Inflammatory macrophage (primary cell): ENCODE results near the gene RPS6KB2.

Experiments used
- DNase-seq, 2 donors: peaks; one replicate each; pipeline ENCODE4 v3.0.0-alpha.2; 2020 to 2022

Gene RPS6KB2

GRCh38 chr11:67429722-67430121, 1.4 kb downstream of the RPS6KB2 start:
- DNase-seq, result no peak

- DNase-seq, result no peak
Observed at GRCh38 chr11:67431346-67432249, 3.3 kb downstream of the RPS6KB2 start.

- DNase-seq, result no peak
Observed at GRCh38 chr11:67432655-67433349, 4.5 kb downstream of the RPS6KB2 start.

- DNase-seq, result no peak
Observed at GRCh38 chr11:67433536-67434394, 5.5 kb downstream of the RPS6KB2 start.

- no peak for DNase-seq
Observed at GRCh38 chr11:67434395-67434881, 6.1 kb downstream of the RPS6KB2 start.

- DNase-seq, result no peak
Observed at GRCh38 chr11:67435031-67435726, 6.9 kb downstream of the RPS6KB2 start.

- no peak for DNase-seq
Observed at GRCh38 chr11:67435727-67436458, 7.6 kb downstream of the RPS6KB2 start.

GRCh38 chr11:67436459-67437081, 8.3 kb downstream of the RPS6KB2 start:
- DNase-seq, result no peak

GRCh38 chr11:67437082-67437808, 9.0 kb downstream of the RPS6KB2 start, which contains the start of gene PTPRCAP:
TSS of gene PTPRCAP (minus strand) at chr11:67437682. CDS start at chr11:67437619, 63 bp downstream.
- DNase-seq, result no peak

GRCh38 chr11:67437809-67438157, 9.5 kb downstream of the RPS6KB2 start:
- DNase-seq, result no peak

GRCh38 chr11:67438158-67438902, 10.0 kb downstream of the RPS6KB2 start:
- no peak for DNase-seq

GRCh38 chr11:67439321-67440228, 11.3 kb downstream of the RPS6KB2 start:
- peak; percentile 55 to 69 for DNase-seq

GRCh38 chr11:67440229-67441097, 12.2 kb downstream of the RPS6KB2 start:
- no peak for DNase-seq

GRCh38 chr11:67441098-67441563, 12.8 kb downstream of the RPS6KB2 start:
- DNase-seq, result no peak

GRCh38 chr11:67441731-67442351, 13.5 kb downstream of the RPS6KB2 start:
- DNase-seq, result no peak
